Skeletal muscle satellite cell (primary cell): ENCODE data around the gene KCNIP1.

Experiments
- H3K27me3 ChIP-seq: 2 replicates; pipeline ENCODE4 v1.7.0; 2013; ENCODE audit warnings: low read length; ENCODE audit not compliant: control insufficient read depth, insufficient read depth
- H3K36me3 ChIP-seq: 2 replicates; pipeline ENCODE4 v1.7.0; 2013; ENCODE audit warnings: mild to moderate bottlenecking, control low read depth, low read length; ENCODE audit not compliant: insufficient read depth
- H3K4me1 ChIP-seq: 2 replicates; pipeline ENCODE4 v1.7.0; 2013; ENCODE audit warnings: low read length; ENCODE audit not compliant: control insufficient read depth, insufficient read depth
- H3K4me2 ChIP-seq: 2 replicates; pipeline ENCODE4 v1.7.0; 2013; ENCODE audit warnings: mild to moderate bottlenecking, low read length
- H3K4me3 ChIP-seq: 2 replicates; pipeline ENCODE4 v1.7.0; 2013; ENCODE audit warnings: low read length
- H3K9ac ChIP-seq: 2 replicates; pipeline ENCODE4 v1.7.0; 2013; ENCODE audit warnings: mild to moderate bottlenecking, low read depth, low read length, moderate library complexity
- H3K9me3 ChIP-seq: replicated peaks from 2 replicates; pipeline ENCODE4 v1.7.0; 2013; ENCODE audit warnings: mild to moderate bottlenecking, control low read depth, low read length

KCNIP1 gene

GRCh38 chr5:170525470-170526211 lies 21.8 kb downstream of the KCNIP1 start:
- Histone ChIP-seq H3K4me3 (no peak overlapping the region), H3K27me3 (peaks cover 12% of the 10 kb centered on the region), H3K4me1 (peaks cover 16% of the 10 kb centered on the region), H3K36me3 (no peaks in the 10 kb centered on the region), H3K4me2 (no peak overlapping the region), H3K9ac (no peak overlapping the region), H3K9me3 (no peaks in the 10 kb centered on the region)

DNA sequence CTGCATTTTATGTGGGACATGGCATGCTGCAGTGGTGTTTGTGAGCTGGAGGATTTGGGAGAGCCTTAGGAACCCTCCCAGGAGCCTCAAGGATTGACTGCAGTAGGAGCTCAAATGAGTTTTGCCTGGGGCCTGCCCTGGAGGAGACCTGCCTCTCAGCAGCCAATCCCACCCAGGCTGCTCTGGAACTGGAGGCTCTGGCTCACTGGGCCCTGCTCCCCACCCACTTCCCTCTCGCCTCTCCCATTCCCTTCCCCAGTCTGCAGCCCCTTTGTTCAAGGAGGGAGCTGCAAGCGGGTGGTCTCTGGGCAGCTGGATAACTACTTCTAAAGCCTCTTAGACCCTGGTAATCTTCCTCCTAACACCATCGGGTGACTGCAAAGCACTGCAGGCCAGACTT lies 24.2 kb downstream of the KCNIP1 start:
- Histone ChIP-seq H3K4me3 (no peak overlapping the region), H3K4me1 (peaks cover 2% of the 10 kb centered on the region), H3K9me3 (no peaks in the 10 kb centered on the region)

DNA sequence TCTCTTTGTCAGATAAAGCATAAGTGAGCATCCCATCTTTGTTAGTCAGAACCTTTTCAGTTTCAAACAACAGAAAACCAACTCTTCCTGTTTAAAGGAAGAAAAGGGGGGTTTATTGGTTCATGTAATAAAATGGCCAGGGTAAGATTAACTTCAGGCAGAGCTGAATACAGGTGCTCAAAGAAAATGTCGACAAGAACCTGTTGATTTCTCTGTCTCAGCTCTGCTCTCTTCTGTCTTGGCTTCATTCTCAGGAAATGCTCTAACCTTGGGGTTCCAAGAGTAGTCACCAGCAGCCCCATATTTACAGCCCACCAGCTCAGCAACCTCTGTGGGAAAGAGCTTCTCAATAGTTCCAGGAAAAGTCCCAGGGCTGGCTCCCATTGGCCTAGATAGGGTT lies 25.2 kb downstream of the KCNIP1 start:
- H3K27me3 ChIP-seq: peaks cover 12% of the 10 kb centered on the region
- H3K36me3 ChIP-seq: no peaks in the 10 kb centered on the region
- H3K9me3 ChIP-seq: no peaks in the 10 kb centered on the region
- no peak overlapping the region for H3K9ac ChIP-seq
- no peak overlapping the region for H3K4me2 ChIP-seq
- H3K4me3 ChIP-seq: no peak overlapping the region
- no peaks in the 10 kb centered on the region for H3K4me1 ChIP-seq

More for the DNA sequence above, 24.2 kb downstream of the KCNIP1 start:
- Histone ChIP-seq H3K9ac (no peak overlapping the region), H3K27me3 (peaks cover 12% of the 10 kb centered on the region), H3K4me2 (no peak overlapping the region), H3K36me3 (no peaks in the 10 kb centered on the region)

DNA sequence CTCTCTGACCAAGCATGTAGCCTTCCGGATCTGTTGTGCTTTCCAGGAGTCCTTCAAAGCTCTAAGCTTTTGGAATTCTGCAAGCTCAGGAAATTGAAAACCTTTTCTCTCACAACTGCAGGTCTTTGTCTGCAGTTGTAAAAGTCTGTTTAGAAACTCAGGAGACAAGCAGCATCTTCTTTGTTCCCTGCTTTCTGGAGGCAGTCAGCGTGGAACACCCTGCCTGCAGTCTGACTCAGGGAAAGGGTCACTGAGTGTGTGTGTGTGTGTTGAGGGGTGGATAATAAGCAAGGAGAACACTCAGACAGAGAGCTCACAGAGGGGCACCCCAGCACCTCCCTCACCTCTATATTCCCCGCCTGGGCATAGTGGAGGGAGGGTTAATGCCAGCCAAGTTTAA lies 29.1 kb downstream of the KCNIP1 start:
- H3K36me3 ChIP-seq: no peaks in the 10 kb centered on the region
- H3K4me3 ChIP-seq: no peak overlapping the region
- no peak overlapping the region for H3K4me2 ChIP-seq
- H3K9ac ChIP-seq: no peak overlapping the region
- H3K4me1 ChIP-seq: no peaks in the 10 kb centered on the region
- no peaks in the 10 kb centered on the region for H3K9me3 ChIP-seq
- peaks cover 4% of the 10 kb centered on the region for H3K27me3 ChIP-seq

GRCh38 chr5:170533383-170533782 lies 29.6 kb downstream of the KCNIP1 start:
- Histone ChIP-seq H3K27me3 (peaks cover 4% of the 10 kb centered on the region), H3K4me3 (no peak overlapping the region), H3K9me3 (no peaks in the 10 kb centered on the region), H3K4me2 (no peak overlapping the region), H3K4me1 (no peaks in the 10 kb centered on the region), H3K9ac (no peak overlapping the region), H3K36me3 (no peaks in the 10 kb centered on the region)

DNA sequence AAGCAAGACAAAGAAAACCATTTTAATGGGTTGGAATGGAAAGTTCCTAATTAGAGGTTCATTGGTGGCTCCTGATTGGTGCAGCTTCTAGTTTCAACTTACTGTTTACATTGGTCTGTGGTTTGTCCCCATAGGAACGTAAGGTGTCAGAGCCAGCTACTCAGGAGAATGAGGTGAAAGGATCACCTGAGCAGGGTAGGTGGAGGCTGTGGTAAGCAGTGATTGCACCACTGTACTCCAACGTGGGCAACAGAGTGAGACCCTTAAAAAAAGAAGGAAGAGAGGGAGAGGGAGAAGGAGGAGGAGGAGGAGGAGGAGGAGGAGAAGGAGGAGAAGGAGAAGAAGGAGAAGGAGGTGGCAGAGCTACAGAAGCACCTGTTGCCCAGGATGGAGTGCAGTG lies 30.4 kb downstream of the KCNIP1 start:
- Histone ChIP-seq H3K4me2 (no peak overlapping the region), H3K4me3 (no peak overlapping the region), H3K4me1 (no peaks in the 10 kb centered on the region), H3K27me3 (peaks cover 4% of the 10 kb centered on the region), H3K9ac (no peak overlapping the region), H3K36me3 (no peaks in the 10 kb centered on the region), H3K9me3 (no peaks in the 10 kb centered on the region)

- H3K4me2 ChIP-seq: no peak overlapping the region
- no peaks in the 10 kb centered on the region for H3K9me3 ChIP-seq
- no peak overlapping the region for H3K4me3 ChIP-seq
- peaks cover 4% of the 10 kb centered on the region for H3K27me3 ChIP-seq
- H3K9ac ChIP-seq: no peak overlapping the region
- no peaks in the 10 kb centered on the region for H3K4me1 ChIP-seq
- H3K36me3 ChIP-seq: no peaks in the 10 kb centered on the region
These were observed 31.1 kb downstream of the KCNIP1 start for GRCh38 chr5:170534941-170535340.

- Histone ChIP-seq H3K4me2 (no peak overlapping the region), H3K9me3 (no peaks in the 10 kb centered on the region), H3K4me3 (no peak overlapping the region), H3K9ac (no peak overlapping the region), H3K27me3 (peaks cover 4% of the 10 kb centered on the region), H3K4me1 (no peaks in the 10 kb centered on the region), H3K36me3 (no peaks in the 10 kb centered on the region)
These were observed 32.7 kb downstream of the KCNIP1 start for GRCh38 chr5:170536525-170536924.

DNA sequence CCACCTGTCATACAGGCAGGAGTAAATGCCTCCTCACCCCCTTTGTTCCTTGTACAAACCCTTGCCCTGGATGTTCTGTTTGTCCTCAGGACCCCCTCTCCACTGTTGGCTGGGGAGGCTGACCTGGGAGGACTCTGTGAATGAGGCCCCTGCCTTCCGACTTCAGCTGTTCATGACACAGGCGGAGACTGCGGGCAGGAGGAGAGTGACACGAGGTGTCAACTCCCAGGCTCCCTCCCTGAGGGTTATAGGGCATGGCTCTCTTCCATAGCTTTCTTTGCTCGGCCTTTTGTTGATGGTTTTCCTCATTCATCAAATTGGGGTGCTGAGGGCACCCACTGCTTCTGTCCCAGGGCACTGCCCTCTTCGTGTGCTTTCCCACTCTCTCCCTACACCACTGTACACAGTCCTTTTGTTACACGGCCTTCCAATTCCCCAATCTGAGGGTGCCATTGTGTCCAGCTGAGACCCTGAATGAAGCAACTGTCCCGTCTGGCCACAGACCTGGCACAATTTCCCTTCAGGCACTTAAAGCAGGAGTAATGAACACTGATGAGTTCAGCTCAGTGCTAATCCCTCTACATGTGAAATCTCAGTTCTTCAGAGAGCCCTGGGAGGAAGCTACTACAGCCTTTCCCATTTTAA lies 33.8 kb downstream of the KCNIP1 start:
- H3K9ac ChIP-seq: no peak overlapping the region
- no peak overlapping the region for H3K4me3 ChIP-seq

DNA sequence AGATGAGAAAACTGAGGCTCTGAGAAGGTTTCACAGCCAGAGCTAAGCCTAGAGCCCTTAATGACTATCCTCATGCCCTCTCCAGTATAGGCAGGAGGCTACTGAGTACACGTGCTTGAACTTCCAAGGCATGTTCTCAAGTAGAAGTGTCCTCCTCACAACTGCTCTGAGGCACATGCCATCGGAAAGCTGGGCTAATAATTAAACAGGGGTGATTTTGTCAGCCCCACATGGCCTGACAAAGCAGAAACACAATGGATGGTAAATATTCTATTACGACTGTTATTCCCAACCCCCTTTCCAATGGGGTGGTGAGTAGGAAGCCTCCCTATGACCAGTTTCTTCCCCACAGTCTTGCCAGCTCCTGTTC lies 34.3 kb downstream of the KCNIP1 start:
- H3K4me2 ChIP-seq: no peak overlapping the region
- peaks cover 4% of the 10 kb centered on the region for H3K27me3 ChIP-seq
- H3K4me1 ChIP-seq: no peaks in the 10 kb centered on the region
- H3K9me3 ChIP-seq: no peaks in the 10 kb centered on the region
- H3K4me3 ChIP-seq: no peak overlapping the region
- no peak overlapping the region for H3K9ac ChIP-seq
- no peaks in the 10 kb centered on the region for H3K36me3 ChIP-seq

More for the DNA sequence above, 33.8 kb downstream of the KCNIP1 start:
- Histone ChIP-seq H3K4me1 (no peaks in the 10 kb centered on the region), H3K4me2 (no peak overlapping the region), H3K27me3 (peaks cover 4% of the 10 kb centered on the region), H3K36me3 (no peaks in the 10 kb centered on the region), H3K9me3 (no peaks in the 10 kb centered on the region)

DNA sequence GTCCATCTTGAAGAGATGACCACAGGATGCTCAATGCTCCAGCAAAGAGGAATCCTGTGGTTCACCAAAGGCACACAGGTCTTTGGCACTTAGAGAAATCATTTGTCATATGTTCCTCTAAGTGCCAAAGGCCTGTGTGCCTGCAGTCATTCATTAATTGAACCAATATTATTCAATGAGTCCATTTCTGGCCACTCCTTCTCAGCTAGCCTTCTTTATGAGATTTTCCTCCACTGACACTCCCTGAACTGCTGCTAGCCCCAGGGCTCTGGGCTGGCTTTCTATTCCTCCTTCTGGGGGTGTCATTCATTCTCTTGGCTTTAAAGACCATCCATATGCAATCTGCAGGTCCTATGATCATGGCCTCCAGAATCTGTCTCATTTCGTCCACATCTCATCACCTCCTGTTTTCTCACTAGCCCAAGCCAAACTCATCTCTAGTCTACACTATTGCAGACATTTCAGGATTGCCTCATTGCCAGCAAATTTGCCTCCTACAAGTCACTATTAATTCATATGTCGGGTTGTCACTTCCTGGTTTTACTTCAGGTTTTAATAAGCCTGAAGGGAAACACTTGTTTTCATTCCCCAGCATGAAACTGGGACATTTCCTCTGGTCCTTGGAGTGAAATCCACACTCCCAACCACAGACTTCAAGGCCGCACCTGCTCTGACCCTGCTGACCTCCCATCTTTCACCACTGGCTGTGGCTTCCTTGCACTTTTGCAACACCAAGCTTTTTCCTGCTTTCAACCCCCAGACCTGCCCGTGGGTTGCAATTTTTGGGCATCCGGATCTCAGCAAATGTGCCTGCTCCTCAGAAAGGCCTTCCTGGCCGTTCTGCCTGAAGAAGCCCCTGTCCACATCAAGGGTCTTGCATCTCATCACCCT lies 35.1 kb downstream of the KCNIP1 start:
- Histone ChIP-seq H3K9ac (no peak overlapping the region), H3K4me3 (no peak overlapping the region), H3K4me1 (no peaks in the 10 kb centered on the region), H3K27me3 (no peaks in the 10 kb centered on the region), H3K9me3 (no peaks in the 10 kb centered on the region), H3K4me2 (no peak overlapping the region), H3K36me3 (no peaks in the 10 kb centered on the region)
